Activated CD4-positive, alpha-beta T cell treated with anti-CD3 and anti-CD28 coated beads, Interleukin-2, amount 10 ng/mL, durations not matched to agents 7 days and 5 days (primary cell): ENCODE results near the gene UNC50. TPM values are rescaled to one million over a fixed set of nuclear protein-coding genes. Genes with fewer than 3 reads are reported as not detected.
A peak's percentile ranks its signal among the peaks of the same experiment; 100 is the strongest.

Experiments used
- CTCF ChIA-PET: fragments of 350-600 bp; sonication (Branson Sonifier 250); formaldehyde crosslinking; loops from one replicate; lab custom pipeline; 2021; ENCODE audit warnings: antibody characterized with exemption; lab: Charles Lee
- POLR2A ChIA-PET: fragments of 350-600 bp; sonication (Branson Sonifier 250); formaldehyde crosslinking; loops from one replicate; lab custom pipeline; 2021; ENCODE audit warnings: antibody characterized with exemption; lab: Charles Lee
- DNase-seq: peaks from one replicate; pipeline ENCODE4 v3.0.0-alpha.2; 2020
- H3K27ac Mint-ChIP-seq: one replicate; pipeline ENCODE4 v1.8.0; 2021; ENCODE audit warnings: mild to moderate bottlenecking, moderate library complexity, mixed read lengths
- H3K27me3 Mint-ChIP-seq: one replicate; pipeline ENCODE4 v1.8.0; 2021; ENCODE audit warnings: mixed read lengths
- H3K36me3 Mint-ChIP-seq: one replicate; pipeline ENCODE4 v1.8.0; 2021; ENCODE audit warnings: low read depth, mixed read lengths
- H3K4me1 Mint-ChIP-seq: one replicate; pipeline ENCODE4 v1.8.0; 2021; ENCODE audit warnings: mixed read lengths
- H3K4me3 Mint-ChIP-seq: one replicate; pipeline ENCODE4 v1.8.0; 2021; ENCODE audit warnings: mild to moderate bottlenecking, moderate library complexity, mixed read lengths
- H3K9me3 Mint-ChIP-seq: one replicate; pipeline ENCODE4 v1.8.0; 2021; ENCODE audit warnings: mixed read lengths
- total RNA-seq, 2 experiments: library from RNA; stranded (reverse); gene quantifications; one replicate each; pipeline ENCODE4 v1.2.3, GENCODE V29; 2021

UNC50 gene
- total RNA-seq, 2 experiments from 2014 or later = 25.6 to 31.1 TPM

GRCh38 chr2:98634406-98635092 lies 26.2 kb downstream of the UNC50 start:
- peak; percentile 64 for DNase-seq
- Mint-ChIP-seq H3K27ac (peak overlapping the region; percentile 80), H3K27me3 (no peaks in the 10 kb centered on the region), H3K4me3 (no peak overlapping the region), H3K4me1 (peaks cover 42% of the 10 kb centered on the region), H3K36me3 (peaks cover 65% of the 10 kb centered on the region), H3K9me3 (no peaks in the 10 kb centered on the region)
- ChIA-PET CTCF (interaction anchor here (0.5 to 2.1 kb wide), 8 partner anchors 11 to 197 kb away, joined by 3 to 5 read pairs (median 4); partner anchors contain the start of genes COA5 and UNC50), POLR2A (interaction anchor here (0.9 kb wide), 1 partner anchor 47 kb away, joined by 5 read pairs; no protein-coding TSS in a partner anchor)

- Mint-ChIP-seq H3K4me1 (peaks cover 48% of the 10 kb centered on the region), H3K27me3 (no peaks in the 10 kb centered on the region), H3K9me3 (no peaks in the 10 kb centered on the region), H3K36me3 (peaks cover 65% of the 10 kb centered on the region), H3K4me3 (peak overlapping the region; percentile 46), H3K27ac (peak overlapping the region; percentile 77)
- CTCF ChIA-PET = interaction anchor here (0.8 kb wide), 1 partner anchor 12 kb away, joined by 4 read pairs; no protein-coding TSS in a partner anchor
- peak; percentile 62 for DNase-seq
- POLR2A ChIA-PET = interaction anchor here (1.0 kb wide), 1 partner anchor 12 kb away, joined by 4 read pairs; no protein-coding TSS in a partner anchor
These were observed 29.2 kb downstream of the UNC50 start for GRCh38 chr2:98637401-98638147.

GRCh38 chr2:98643496-98644100 lies 35.2 kb downstream of the UNC50 start:
- no peak overlapping the region for H3K27ac Mint-ChIP-seq
- no peaks in the 10 kb centered on the region for H3K9me3 Mint-ChIP-seq
- peaks cover 67% of the 10 kb centered on the region for H3K36me3 Mint-ChIP-seq
- DNase-seq = no peak
- H3K4me1 Mint-ChIP-seq = peaks cover 17% of the 10 kb centered on the region
- no peak overlapping the region for H3K4me3 Mint-ChIP-seq
- ChIA-PET POLR2A (no interaction called here), CTCF (interaction anchor here (2.2 kb wide), 1 partner anchor 186 kb away, joined by 5 read pairs; no protein-coding TSS in a partner anchor)
- H3K27me3 Mint-ChIP-seq = no peaks in the 10 kb centered on the region

- peaks cover 43% of the 10 kb centered on the region for H3K4me1 Mint-ChIP-seq
- ChIA-PET CTCF (interaction anchor here (2.2 kb wide), 1 partner anchor 12 kb away, joined by 9 read pairs; no protein-coding TSS in a partner anchor), POLR2A (no interaction called here)
- no peak overlapping the region for H3K4me3 Mint-ChIP-seq
- H3K27ac Mint-ChIP-seq = no peak overlapping the region
- no peak for DNase-seq
- H3K9me3 Mint-ChIP-seq = peaks cover 16% of the 10 kb centered on the region
- peaks cover 73% of the 10 kb centered on the region for H3K36me3 Mint-ChIP-seq
- no peaks in the 10 kb centered on the region for H3K27me3 Mint-ChIP-seq
These were observed 39.2 kb downstream of the UNC50 start for GRCh38 chr2:98647636-98648035.

- Mint-ChIP-seq H3K4me1 (peaks cover 49% of the 10 kb centered on the region), H3K27ac (no peak overlapping the region), H3K27me3 (no peaks in the 10 kb centered on the region), H3K9me3 (peaks cover 20% of the 10 kb centered on the region), H3K4me3 (no peak overlapping the region), H3K36me3 (peaks cover 73% of the 10 kb centered on the region)
- ChIA-PET POLR2A (interaction anchor here (0.6 to 1.1 kb wide), 2 partner anchors 81 to 82 kb away, joined by 3 to 7 read pairs; no protein-coding TSS in a partner anchor), CTCF (interaction anchor here (0.8 to 2.2 kb wide), 14 partner anchors 9 to 228 kb away, joined by 3 to 13 read pairs (median 8); partner anchors contain the start of gene MGAT4A)
- DNase-seq = no peak
These were observed 40.1 kb downstream of the UNC50 start for GRCh38 chr2:98648451-98648850.

GRCh38 chr2:98649135-98649991 lies 41.0 kb downstream of the UNC50 start:
- ChIA-PET POLR2A (interaction anchor here (0.6 to 1.1 kb wide), 4 partner anchors 11 to 119 kb away, joined by 3 to 7 read pairs (median 4); no protein-coding TSS in a partner anchor), CTCF (interaction anchor here (0.5 to 2.2 kb wide), 47 partner anchors 10 to 1892 kb away, joined by 3 to 16 read pairs (median 4); partner anchors contain the start of gene MGAT4A)
- H3K27me3 Mint-ChIP-seq = no peaks in the 10 kb centered on the region
- H3K4me1 Mint-ChIP-seq = peaks cover 55% of the 10 kb centered on the region
- peak overlapping the region; percentile 57 for H3K27ac Mint-ChIP-seq
- peak; percentile 88 for DNase-seq
- peaks cover 73% of the 10 kb centered on the region for H3K36me3 Mint-ChIP-seq
- H3K4me3 Mint-ChIP-seq = no peak overlapping the region
- H3K9me3 Mint-ChIP-seq = peaks cover 20% of the 10 kb centered on the region

GRCh38 chr2:98649992-98650375 lies 41.6 kb downstream of the UNC50 start:
- POLR2A ChIA-PET = interaction anchor here (0.6 to 0.9 kb wide), 3 partner anchors 58 to 118 kb away, joined by 3 to 4 read pairs (median 3); no protein-coding TSS in a partner anchor
- H3K4me1 Mint-ChIP-seq = peaks cover 62% of the 10 kb centered on the region

GRCh38 chr2:98650998-98651397 lies 42.6 kb downstream of the UNC50 start:
- Mint-ChIP-seq H3K4me1 (peaks cover 70% of the 10 kb centered on the region), H3K36me3 (peaks cover 77% of the 10 kb centered on the region), H3K27me3 (no peaks in the 10 kb centered on the region), H3K9me3 (peaks cover 20% of the 10 kb centered on the region), H3K4me3 (no peak overlapping the region), H3K27ac (peak overlapping the region; percentile 11)
- no peak for DNase-seq
- ChIA-PET POLR2A (interaction anchor here (0.7 kb wide), 1 partner anchor 72 kb away, joined by 4 read pairs; no protein-coding TSS in a partner anchor), CTCF (interaction anchor here (0.6 kb wide), 1 partner anchor 939 kb away, joined by 3 read pairs; no protein-coding TSS in a partner anchor)

More at GRCh38 chr2:98649992-98650375, 41.6 kb downstream of the UNC50 start:
- H3K27me3 Mint-ChIP-seq = no peaks in the 10 kb centered on the region
- H3K4me3 Mint-ChIP-seq = no peak overlapping the region
- peak overlapping the region; percentile 57 for H3K27ac Mint-ChIP-seq
- CTCF ChIA-PET = interaction anchor here (0.6 to 2.2 kb wide), 37 partner anchors 10 to 229 kb away, joined by 3 to 16 read pairs (median 6); partner anchors contain the start of gene MGAT4A
- H3K9me3 Mint-ChIP-seq = peaks cover 20% of the 10 kb centered on the region
- H3K36me3 Mint-ChIP-seq = peaks cover 75% of the 10 kb centered on the region
- DNase-seq = no peak

- H3K9me3 Mint-ChIP-seq = peaks cover 17% of the 10 kb centered on the region
- CTCF ChIA-PET = interaction anchor here (1.1 kb wide), 1 partner anchor 178 kb away, joined by 3 read pairs; no protein-coding TSS in a partner anchor
- peaks cover 80% of the 10 kb centered on the region for H3K36me3 Mint-ChIP-seq
- peak; percentile 46 for DNase-seq
- H3K27ac Mint-ChIP-seq = peak overlapping the region; percentile 85
- no peaks in the 10 kb centered on the region for H3K27me3 Mint-ChIP-seq
- H3K4me3 Mint-ChIP-seq = peak overlapping the region; percentile 38
- peaks cover 85% of the 10 kb centered on the region for H3K4me1 Mint-ChIP-seq
- POLR2A ChIA-PET = no interaction called here
These were observed 46.5 kb downstream of the UNC50 start for GRCh38 chr2:98654699-98655495.

- H3K36me3 Mint-ChIP-seq = peaks cover 80% of the 10 kb centered on the region
- H3K9me3 Mint-ChIP-seq = peaks cover 20% of the 10 kb centered on the region
- CTCF ChIA-PET = interaction anchor here (0.6 to 1.7 kb wide), 8 partner anchors 11 to 1089 kb away, joined by 3 to 5 read pairs (median 4); partner anchors contain the start of gene MGAT4A
- H3K4me1 Mint-ChIP-seq = peaks cover 86% of the 10 kb centered on the region
- H3K27ac Mint-ChIP-seq = peak overlapping the region; percentile 85
- POLR2A ChIA-PET = interaction anchor here (0.7 to 1.0 kb wide), 3 partner anchors 68 to 114 kb away, joined by 3 to 5 read pairs (median 4); no protein-coding TSS in a partner anchor
- H3K27me3 Mint-ChIP-seq = no peaks in the 10 kb centered on the region
- DNase-seq = peak; percentile 57
- peak overlapping the region; percentile 38 for H3K4me3 Mint-ChIP-seq
These were observed 48.4 kb downstream of the UNC50 start for GRCh38 chr2:98656800-98657199.
